Thoracic aorta endothelial cell (primary cell): Measurements from ENCODE around the gene SERF1B. TPM values are rescaled to one million over a fixed set of nuclear protein-coding genes. Genes with fewer than 3 reads are reported as not detected.

Experiments
- small RNA-seq: library from RNA; depleted of rRNA; stranded (forward); fragments of <200 nt; gene quantifications from one replicate; pipeline ENCODE3, GENCODE V24; 2012
- total RNA-seq: library from RNA; depleted of rRNA; stranded (reverse); fragments of >200 nt; gene quantifications from 2 replicates; pipeline ENCODE4 v1.2.3, GENCODE V29; 2012

The SERF1B gene
- total RNA-seq, result 26.3 and 39.6 TPM in 2 replicates

DNA sequence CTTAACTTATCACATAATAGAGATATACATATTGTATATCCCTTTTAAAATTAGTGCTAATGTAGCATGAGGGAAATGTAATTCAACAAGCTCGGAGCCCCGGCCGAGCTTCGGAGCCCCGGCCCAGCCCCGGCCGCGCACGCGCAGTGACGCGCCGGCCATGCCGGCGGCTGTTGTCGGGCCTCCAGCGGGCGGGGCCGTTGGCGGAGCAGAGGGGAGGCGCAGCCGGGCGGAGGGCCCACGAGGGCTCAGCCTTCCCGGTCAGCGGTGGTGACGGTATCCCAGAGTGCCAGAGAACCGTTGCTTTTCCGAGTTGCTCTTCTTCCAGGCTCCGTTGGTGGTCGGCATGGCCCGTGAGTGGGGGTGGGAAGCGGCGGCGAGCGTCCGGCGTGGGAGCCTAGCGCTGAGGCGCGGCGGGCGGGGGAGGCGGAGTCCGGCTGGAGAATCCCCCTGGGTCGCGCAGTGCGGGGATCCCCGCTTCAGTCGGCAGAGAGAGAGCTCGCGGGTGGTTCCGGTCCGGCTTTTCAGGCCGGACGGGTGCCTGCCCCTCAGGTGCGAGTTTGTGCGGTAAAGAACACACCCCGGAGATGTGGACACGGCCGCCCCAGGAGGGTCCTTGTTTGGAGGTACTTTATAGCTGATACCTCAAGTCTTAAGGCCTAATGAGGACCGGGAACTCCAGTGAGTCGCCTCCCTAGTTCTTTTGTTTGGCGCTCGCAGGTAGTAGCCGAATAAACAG, at the start of gene SERF1B:
Gene SERF1B, plus strand, starts transcription at position 146 of the 739 bp plus-strand sequence. Its CDS starts 201 bp downstream, at position 347.

Small RNA genes lying within 50 kb of the gene (small RNA-seq; reads per million reads assigned to genes)
- gene CDH12P2, result not detected

Other genes starting within 250 kb of the SERF1B start
- 56.3 and 63.9 TPM in 2 replicates for gene SMN2, start 24.4 kb downstream of the SERF1B start, total RNA-seq